PC-9 (cell line): ENCODE measurements around the gene TBC1D2.

Experiments
- EZH2 ChIP-seq: fragments of 200-600 bp; sonication (generic); IDR thresholded peaks from 2 replicates; pipeline ENCODE4 v1.8.0; 2017; ENCODE audit warnings: antibody characterized with exemption, low read depth
- TF ChIP-seq, protein P1 (sequence below): fragments of 200-600 bp; sonication (generic); conservative IDR thresholded peaks from 2 replicates; pipeline ENCODE4 v1.6.1; 2017; ENCODE audit warnings: mixed run types, antibody characterized with exemption, mild to moderate bottlenecking, moderate library complexity

DNA sequence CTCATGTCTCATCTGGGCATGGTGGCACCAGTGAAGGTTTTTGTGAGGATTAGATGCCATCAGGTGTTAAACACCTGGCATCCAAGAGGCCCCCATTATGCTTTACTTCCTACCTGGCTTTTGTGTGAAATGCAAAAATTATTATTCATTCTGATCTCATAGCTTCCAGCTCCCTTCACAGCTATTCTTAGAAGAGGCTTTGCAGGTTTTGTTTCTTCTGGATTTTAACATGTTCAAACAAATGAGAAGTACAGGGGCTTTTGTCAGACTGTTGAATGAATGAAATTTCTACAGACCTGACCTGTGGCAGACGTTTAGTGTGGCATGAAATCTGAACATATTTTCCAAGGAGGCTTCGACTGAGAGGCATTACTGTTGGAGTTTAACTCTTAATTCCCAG is 48.7 kb downstream of the TBC1D2 start:
- TF ChIP-seq, protein P1, sequence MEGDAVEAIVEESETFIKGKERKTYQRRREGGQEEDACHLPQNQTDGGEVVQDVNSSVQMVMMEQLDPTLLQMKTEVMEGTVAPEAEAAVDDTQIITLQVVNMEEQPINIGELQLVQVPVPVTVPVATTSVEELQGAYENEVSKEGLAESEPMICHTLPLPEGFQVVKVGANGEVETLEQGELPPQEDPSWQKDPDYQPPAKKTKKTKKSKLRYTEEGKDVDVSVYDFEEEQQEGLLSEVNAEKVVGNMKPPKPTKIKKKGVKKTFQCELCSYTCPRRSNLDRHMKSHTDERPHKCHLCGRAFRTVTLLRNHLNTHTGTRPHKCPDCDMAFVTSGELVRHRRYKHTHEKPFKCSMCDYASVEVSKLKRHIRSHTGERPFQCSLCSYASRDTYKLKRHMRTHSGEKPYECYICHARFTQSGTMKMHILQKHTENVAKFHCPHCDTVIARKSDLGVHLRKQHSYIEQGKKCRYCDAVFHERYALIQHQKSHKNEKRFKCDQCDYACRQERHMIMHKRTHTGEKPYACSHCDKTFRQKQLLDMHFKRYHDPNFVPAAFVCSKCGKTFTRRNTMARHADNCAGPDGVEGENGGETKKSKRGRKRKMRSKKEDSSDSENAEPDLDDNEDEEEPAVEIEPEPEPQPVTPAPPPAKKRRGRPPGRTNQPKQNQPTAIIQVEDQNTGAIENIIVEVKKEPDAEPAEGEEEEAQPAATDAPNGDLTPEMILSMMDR: no peak
- TF ChIP-seq EZH2: no peak
